BE2C (cell line): Measurements from ENCODE around the gene TRERF1.

Experiments
- DNase-seq: peaks from one replicate; pipeline ENCODE4 v3.0.0-alpha.2; 2020
- H3K27me3 ChIP-seq: fragments of 250-450 bp; sonication (Bioruptor Pico); 2 replicates; pipeline ENCODE4 v1.5.1; 2020; ENCODE audit warnings: mild to moderate bottlenecking
- H3K36me3 ChIP-seq: fragments of 250-450 bp; sonication (Bioruptor Pico); 2 replicates; pipeline ENCODE4 v1.5.1; 2020; ENCODE audit warnings: mild to moderate bottlenecking
- H3K4me1 ChIP-seq: fragments of 250-450 bp; sonication (Bioruptor Pico); 2 replicates; pipeline ENCODE4 v1.5.1; 2020
- H3K4me3 ChIP-seq: 2 replicates; pipeline ENCODE4 v1.5.1; 2011; ENCODE audit warnings: low read depth, low read length
- H3K9me3 ChIP-seq: fragments of 250-450 bp; sonication (Bioruptor Pico); 2 replicates; pipeline ENCODE4 v1.5.1; 2020
- TF ChIP-seq, protein P1 (sequence below): IDR thresholded peaks from 2 replicates; pipeline ENCODE4 v1.5.1; 2012; ENCODE audit warnings: mild to moderate bottlenecking, low read depth, low read length

Gene TRERF1

DNA sequence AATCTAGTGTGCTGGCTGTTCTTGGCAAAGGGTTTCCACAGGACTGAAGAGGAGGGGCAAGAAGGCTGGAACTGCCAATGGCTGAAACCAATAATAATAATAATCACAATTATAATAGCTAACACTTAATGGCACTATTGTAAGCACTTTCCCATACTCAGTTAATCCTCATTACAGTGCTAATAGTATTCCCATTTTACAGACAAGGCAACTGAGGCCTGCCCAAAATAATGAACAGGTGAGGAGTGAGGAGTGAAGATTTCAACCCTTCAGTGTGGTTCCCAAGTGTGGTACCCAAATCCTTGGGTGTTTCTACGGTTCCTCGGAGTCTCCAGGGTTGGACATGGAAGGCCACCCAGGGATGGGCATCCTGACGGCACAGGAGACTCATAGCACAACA, 69.9 kb downstream of the TRERF1 start:
- no peaks in the 10 kb centered on the region for H3K36me3 ChIP-seq
- no peak overlapping the region for H3K4me3 ChIP-seq
- no peak for DNase-seq
- no peaks in the 10 kb centered on the region for H3K4me1 ChIP-seq
- no peaks in the 10 kb centered on the region for H3K27me3 ChIP-seq
- TF ChIP-seq, protein P1, sequence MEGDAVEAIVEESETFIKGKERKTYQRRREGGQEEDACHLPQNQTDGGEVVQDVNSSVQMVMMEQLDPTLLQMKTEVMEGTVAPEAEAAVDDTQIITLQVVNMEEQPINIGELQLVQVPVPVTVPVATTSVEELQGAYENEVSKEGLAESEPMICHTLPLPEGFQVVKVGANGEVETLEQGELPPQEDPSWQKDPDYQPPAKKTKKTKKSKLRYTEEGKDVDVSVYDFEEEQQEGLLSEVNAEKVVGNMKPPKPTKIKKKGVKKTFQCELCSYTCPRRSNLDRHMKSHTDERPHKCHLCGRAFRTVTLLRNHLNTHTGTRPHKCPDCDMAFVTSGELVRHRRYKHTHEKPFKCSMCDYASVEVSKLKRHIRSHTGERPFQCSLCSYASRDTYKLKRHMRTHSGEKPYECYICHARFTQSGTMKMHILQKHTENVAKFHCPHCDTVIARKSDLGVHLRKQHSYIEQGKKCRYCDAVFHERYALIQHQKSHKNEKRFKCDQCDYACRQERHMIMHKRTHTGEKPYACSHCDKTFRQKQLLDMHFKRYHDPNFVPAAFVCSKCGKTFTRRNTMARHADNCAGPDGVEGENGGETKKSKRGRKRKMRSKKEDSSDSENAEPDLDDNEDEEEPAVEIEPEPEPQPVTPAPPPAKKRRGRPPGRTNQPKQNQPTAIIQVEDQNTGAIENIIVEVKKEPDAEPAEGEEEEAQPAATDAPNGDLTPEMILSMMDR, result no peak
- H3K9me3 ChIP-seq, result no peaks in the 10 kb centered on the region

DNA sequence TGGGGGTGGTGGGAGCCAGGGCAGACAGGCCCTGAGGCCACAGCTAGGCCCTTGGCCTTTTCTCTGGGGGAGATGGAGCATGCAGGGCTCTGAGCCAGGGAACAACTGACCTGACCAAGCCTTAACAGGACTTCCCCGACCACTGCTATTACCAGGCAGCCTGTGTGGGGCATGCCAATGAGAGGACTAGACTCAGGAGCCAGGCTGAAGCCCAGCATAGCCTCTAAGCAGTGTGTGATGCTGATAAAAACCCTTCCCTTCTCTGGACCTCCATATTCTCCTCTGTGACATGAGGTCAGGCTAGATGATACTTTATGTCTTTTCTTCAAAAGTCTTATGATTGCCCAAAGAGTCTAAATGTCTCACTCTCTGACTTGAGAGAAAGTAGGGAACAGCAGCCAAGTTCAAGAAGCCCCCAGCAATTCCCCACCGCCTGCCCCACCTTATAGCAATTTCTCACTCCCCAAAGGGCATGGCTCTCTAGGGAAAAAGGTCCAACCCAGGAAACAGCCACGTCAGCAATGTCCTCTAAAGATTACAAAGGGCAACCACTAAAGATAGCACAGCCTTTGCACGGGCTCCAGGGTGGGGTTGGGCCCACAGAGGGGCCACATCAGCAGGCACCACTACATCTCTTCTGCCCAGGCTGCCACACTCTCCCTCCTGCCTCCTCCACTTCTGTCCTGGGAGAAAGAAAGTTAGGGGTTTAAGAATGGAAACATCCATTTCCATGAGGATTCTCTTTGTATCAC, 71.3 kb downstream of the TRERF1 start:
- no peaks in the 10 kb centered on the region for H3K27me3 ChIP-seq
- DNase-seq, result no peak
- TF ChIP-seq, protein P1, result no peak
- no peaks in the 10 kb centered on the region for H3K36me3 ChIP-seq
- no peaks in the 10 kb centered on the region for H3K4me1 ChIP-seq
- no peak overlapping the region for H3K4me3 ChIP-seq
- H3K9me3 ChIP-seq, result no peaks in the 10 kb centered on the region

DNA sequence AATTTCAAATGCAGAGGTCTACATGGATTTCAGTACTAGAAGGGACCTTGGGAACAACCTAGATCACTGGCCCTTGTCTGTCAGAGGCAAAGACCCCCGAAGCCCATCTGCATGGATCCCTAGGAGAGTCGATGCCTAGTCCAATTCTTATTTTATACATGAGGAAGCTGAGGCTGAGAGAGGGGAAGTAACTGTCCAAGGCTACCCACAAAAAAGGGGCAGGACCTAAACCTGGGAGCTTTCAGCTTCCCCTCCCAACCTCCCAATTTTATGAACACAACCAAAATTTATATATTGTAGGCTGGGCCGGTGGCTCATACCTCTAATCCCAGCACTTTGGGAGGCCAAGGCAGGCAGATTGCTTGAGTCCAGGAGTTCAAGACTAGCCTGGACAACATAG, 73.2 kb downstream of the TRERF1 start:
- H3K4me3 ChIP-seq, result no peak overlapping the region
- no peaks in the 10 kb centered on the region for H3K36me3 ChIP-seq
- H3K4me1 ChIP-seq, result no peaks in the 10 kb centered on the region
- TF ChIP-seq, protein P1, result no peak
- no peaks in the 10 kb centered on the region for H3K27me3 ChIP-seq
- no peaks in the 10 kb centered on the region for H3K9me3 ChIP-seq
- DNase-seq, result no peak

DNA sequence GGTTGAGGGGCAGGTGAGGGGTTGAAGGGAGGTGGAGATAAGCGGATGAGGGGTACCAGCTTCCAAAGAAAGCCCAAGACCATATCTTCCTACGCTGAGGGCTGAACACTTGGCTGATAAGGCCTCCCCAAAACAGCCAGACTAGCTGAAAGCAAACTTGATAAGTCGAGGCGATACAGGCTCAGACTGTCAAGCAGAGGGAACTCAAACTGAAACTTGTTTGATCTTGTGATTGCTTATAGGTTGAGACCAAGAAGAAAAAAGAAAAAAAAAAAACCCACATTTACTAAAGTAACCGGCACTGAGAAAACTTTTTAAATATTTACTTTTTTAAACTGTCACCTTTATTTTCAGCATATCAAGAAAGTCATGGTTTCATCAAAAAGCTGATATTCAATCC, 73.6 kb downstream of the TRERF1 start:
- no peaks in the 10 kb centered on the region for H3K9me3 ChIP-seq
- no peaks in the 10 kb centered on the region for H3K4me1 ChIP-seq
- H3K36me3 ChIP-seq, result no peaks in the 10 kb centered on the region
- no peaks in the 10 kb centered on the region for H3K27me3 ChIP-seq
- TF ChIP-seq, protein P1, result no peak
- DNase-seq, result no peak
- H3K4me3 ChIP-seq, result no peak overlapping the region

DNA sequence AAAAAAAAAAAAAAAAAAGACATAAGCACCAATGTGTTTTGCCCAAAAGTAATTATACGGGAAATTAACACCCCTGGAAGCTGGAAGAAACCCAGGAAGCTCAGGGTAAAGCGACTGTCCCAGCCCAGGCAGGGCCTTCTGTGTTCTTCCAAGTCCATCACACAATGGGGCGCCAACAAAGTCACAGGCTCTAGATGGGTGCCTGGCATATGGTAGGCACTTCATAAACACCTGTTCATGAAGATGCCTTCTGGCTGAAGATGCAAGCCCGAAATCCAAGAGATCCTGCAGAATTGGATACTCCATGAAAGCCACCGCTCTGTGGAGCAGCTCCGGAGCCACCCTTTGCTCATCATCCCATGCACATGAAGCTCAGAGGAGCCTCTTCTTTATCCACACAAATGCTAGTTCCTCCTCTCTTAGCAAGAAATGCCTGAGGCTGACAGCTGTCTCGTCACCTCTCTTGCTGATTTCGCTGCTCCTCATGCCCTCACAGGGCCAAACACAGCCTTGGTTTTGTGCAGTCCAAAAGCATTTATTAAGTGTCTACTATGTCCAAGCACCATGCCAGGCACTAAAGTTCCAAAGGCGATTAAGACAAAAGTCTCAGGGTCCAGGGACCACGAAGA, 76.6 kb downstream of the TRERF1 start:
- DNase-seq, result no peak
- H3K27me3 ChIP-seq, result no peaks in the 10 kb centered on the region
- no peak overlapping the region for H3K4me3 ChIP-seq
- TF ChIP-seq, protein P1, result no peak
- H3K36me3 ChIP-seq, result no peaks in the 10 kb centered on the region
- no peaks in the 10 kb centered on the region for H3K9me3 ChIP-seq
- H3K4me1 ChIP-seq, result no peaks in the 10 kb centered on the region

DNA sequence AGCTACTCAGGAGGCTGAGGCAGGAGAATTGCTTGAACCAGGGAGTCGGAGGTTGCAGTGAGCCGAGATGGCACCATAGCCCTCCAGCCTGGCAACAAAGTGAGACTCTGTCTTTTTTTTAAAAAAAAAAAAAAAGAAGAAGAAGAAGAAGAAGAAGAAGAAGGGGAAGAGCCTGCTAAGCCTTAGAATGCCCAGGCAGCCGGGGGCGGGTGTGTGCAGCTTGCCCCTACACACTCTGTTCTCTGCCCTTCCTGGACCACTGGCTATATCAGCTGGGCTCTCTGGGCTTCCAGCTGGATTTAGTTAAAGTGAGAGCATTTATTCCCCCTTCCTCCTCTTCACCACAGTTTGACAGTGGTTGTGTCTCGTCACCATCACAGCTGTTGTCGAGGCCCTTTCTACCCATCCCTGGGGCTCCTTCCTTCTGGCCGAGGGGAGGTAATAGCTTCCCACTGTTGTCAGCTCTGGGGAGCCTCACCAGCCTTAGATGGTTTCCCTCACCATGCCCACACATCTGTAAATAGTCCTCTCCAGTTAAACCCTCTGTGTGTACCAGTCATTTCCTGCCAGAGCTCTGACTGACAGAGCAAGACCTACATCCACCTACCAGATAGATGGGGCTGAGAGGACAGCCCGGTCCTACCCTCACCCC, 77.6 kb downstream of the TRERF1 start:
- H3K4me1 ChIP-seq, result no peaks in the 10 kb centered on the region
- DNase-seq, result no peak
- H3K9me3 ChIP-seq, result no peaks in the 10 kb centered on the region
- H3K36me3 ChIP-seq, result no peaks in the 10 kb centered on the region
- no peak overlapping the region for H3K4me3 ChIP-seq
- TF ChIP-seq, protein P1, result no peak
- H3K27me3 ChIP-seq, result no peaks in the 10 kb centered on the region
